PC-3 (cell line): Measurements from ENCODE around the gene FAM229A.

Experiments used
- CTCF ChIP-seq: fragments of 300-600 bp; sonication (generic); conservative IDR thresholded peaks from 2 replicates; pipeline ENCODE4 v1.5.1; 2017; ENCODE audit warnings: antibody characterized with exemption, low read depth, mild to moderate bottlenecking, low read length
- EZH2 ChIP-seq: fragments of 300-600 bp; sonication (generic); IDR thresholded peaks from one replicate; pipeline ENCODE4 v1.6.1; 2017; ENCODE audit warnings: antibody characterized with exemption, mild to moderate bottlenecking, low read length; ENCODE audit not compliant: unreplicated experiment
- EZH2phosphoT487 ChIP-seq: fragments of 300-600 bp; sonication (generic); IDR thresholded peaks from 2 replicates; pipeline ENCODE4 v1.6.1; 2018; ENCODE audit warnings: mild to moderate bottlenecking, antibody characterized with exemption, low read length, borderline replicate concordance

- TF ChIP-seq CTCF = no peak
- no peak for TF ChIP-seq EZH2phosphoT487
- TF ChIP-seq EZH2 = no peak
These were observed 5.8 kb upstream of the FAM229A start for GRCh38 chr1:32367912-32368635.
